HepG2 (cell line): ENCODE results near the gene CPNE4. TPM values are rescaled to one million over a fixed set of nuclear protein-coding genes. Genes with fewer than 3 reads are reported as not detected.

ENCODE experiments used
- ATAC-seq: fragments of 200-7000 bp; cut with Tn5 transposase; 3 replicates; pipeline ENCODE4 v1.9.1; 2020; ENCODE audit warnings: mild to moderate bottlenecking, moderate library complexity
- BruUV-seq: library from RNA; stranded (reverse); fragments of 400-500 nt; replicated peaks from 2 replicates; lab custom pipeline; 2021; lab: Mats Ljungman, UMichigan
- CTCF ChIA-PET: fragments of 300-600 bp; formaldehyde crosslinking; extraction: SDS; loops from one replicate; lab custom pipeline; 2021; ENCODE audit warnings: low total read pairs, inconsistent platforms, low intra/inter-chr PET ratio; lab: Yijun Ruan, JAX
- POLR2A ChIA-PET: fragments of 350-600 bp; sonication (Branson Sonifier 250); formaldehyde crosslinking; loops from one replicate; lab custom pipeline; 2020; ENCODE audit warnings: antibody characterized with exemption, inconsistent platforms; lab: Yijun Ruan, JAX
- DNase-seq: peaks from one replicate; pipeline ENCODE4 v3.0.0-alpha.2; 2015; ENCODE audit warnings: low spot score
- FAIRE-seq: peaks from 3 replicates; lab custom pipeline; 2011; peaks lifted over from hg19 to GRCh38; lab: Jason Lieb, UNC
- H2AFZ ChIP-seq: one replicate; pipeline ENCODE4 v1.6.1; 2011; ENCODE audit warnings: low read length, inconsistent platforms
- H3K27ac ChIP-seq: fragments of 300-600 bp; 3 replicates; pipeline ENCODE4 v1.8.0; 2011; ENCODE audit warnings: mixed run types, mild to moderate bottlenecking, mixed read lengths, low read length, inconsistent platforms; ENCODE audit not compliant: insufficient read depth; ENCODE audit errors: extremely low read length
- H3K27me3 ChIP-seq, 2 experiments: fragments of 200-600 bp in 1 of 2; 2 replicates in 1 of 2; 3 replicates in 1 of 2; pipeline versions ENCODE4 v1.6.0 to v1.8.0; 2011; ENCODE audit warnings: low read length in 2 of 2, mild to moderate bottlenecking in 2 of 2, moderate library complexity in 2 of 2, inconsistent platforms in 1 of 2; ENCODE audit not compliant: insufficient read depth in 2 of 2, control insufficient read depth in 1 of 2
- H3K36me3 ChIP-seq, 2 experiments: fragments of 200-600 bp in 1 of 2; replicated peaks in 1 of 2; 2 replicates in 1 of 2; 3 replicates in 1 of 2; pipeline versions ENCODE4 v1.5.1 to v1.8.0; 2011; ENCODE audit warnings: low read length in 2 of 2, inconsistent platforms in 1 of 2; ENCODE audit not compliant: insufficient read depth in 2 of 2, control insufficient read depth in 1 of 2
- H3K4me1 ChIP-seq: 2 replicates; pipeline ENCODE4 v1.5.1; 2012; ENCODE audit warnings: low read length, inconsistent platforms; ENCODE audit not compliant: insufficient read depth
- H3K4me2 ChIP-seq: 2 replicates; pipeline ENCODE4 v1.6.0; 2011; ENCODE audit warnings: low read depth, low read length, inconsistent platforms
- H3K4me3 ChIP-seq, 3 experiments: fragments of 200-600 bp in 1 of 3; sonication (generic), shearing (Covaris generic) in 1 of 3; replicated peaks in 1 of 3; 2 replicates each; pipeline ENCODE4 v1.5.1; 2011 to 2016; ENCODE audit warnings: low read length in 3 of 3, inconsistent platforms in 2 of 3, low read depth in 2 of 3, mild to moderate bottlenecking in 2 of 3, control low read depth in 1 of 3, mixed read lengths in 1 of 3; ENCODE audit not compliant: insufficient read depth in 1 of 3
- H3K79me2 ChIP-seq: one replicate; pipeline ENCODE4 v1.6.1; 2011; ENCODE audit warnings: low read length, inconsistent platforms; ENCODE audit not compliant: insufficient read depth
- H3K9ac ChIP-seq: 2 replicates; pipeline ENCODE4 v1.6.0; 2011; ENCODE audit warnings: mild to moderate bottlenecking, low read depth, low read length, inconsistent platforms; ENCODE audit not compliant: insufficient read depth
- H3K9me3 ChIP-seq: 2 replicates; pipeline ENCODE4 v1.5.1; 2012; ENCODE audit warnings: mild to moderate bottlenecking, low read length
- H4K20me1 ChIP-seq: 2 replicates; pipeline ENCODE4 v1.6.0; 2011; ENCODE audit warnings: inconsistent platforms, mild to moderate bottlenecking, low read length, moderate library complexity; ENCODE audit not compliant: insufficient read depth
- AKAP8 ChIP-seq: sonication (generic); formaldehyde crosslinking; IDR thresholded peaks from 2 replicates; pipeline ENCODE4 v1.5.1; 2020; ENCODE audit warnings: mild to moderate bottlenecking, missing genetic modification reagents
- ELF3 ChIP-seq: IDR thresholded peaks from 2 replicates; pipeline ENCODE4 v1.6.1; 2016; ENCODE audit warnings: missing genetic modification reagents, missing compliant biosample characterization
- HOXA7 ChIP-seq: sonication (generic); formaldehyde crosslinking; IDR thresholded peaks from 2 replicates; pipeline ENCODE4 v1.8.1; 2022; ENCODE audit warnings: mild to moderate bottlenecking, missing genetic modification reagents, moderate library complexity
- SALL1 ChIP-seq: sonication (generic); formaldehyde crosslinking; IDR thresholded peaks from 2 replicates; pipeline ENCODE4 v1.8.0; 2022; ENCODE audit warnings: mild to moderate bottlenecking, missing genetic modification reagents
- SMC3 ChIP-seq: IDR thresholded peaks from 2 replicates; pipeline ENCODE4 v1.6.1; 2011; ENCODE audit warnings: low read length, improper control_type of control experiment
- TARDBP ChIP-seq: sonication (generic); formaldehyde crosslinking; IDR thresholded peaks from 2 replicates; pipeline ENCODE4 v1.8.0; 2022; ENCODE audit warnings: mild to moderate bottlenecking, missing genetic modification reagents
- ZFY ChIP-seq: sonication (generic); formaldehyde crosslinking; IDR thresholded peaks from 2 replicates; pipeline ENCODE4 v1.4.0; 2020; ENCODE audit warnings: missing genetic modification reagents
- ZNF431 ChIP-seq: sonication (generic); formaldehyde crosslinking; IDR thresholded peaks from 2 replicates; pipeline ENCODE4 v1.9.0; 2022; ENCODE audit warnings: missing genetic modification reagents, low read depth, mild to moderate bottlenecking, borderline replicate concordance
- ZNF441 ChIP-seq: sonication (generic); formaldehyde crosslinking; IDR thresholded peaks from 2 replicates; pipeline ENCODE4 v1.7.0; 2021; ENCODE audit warnings: missing genetic modification reagents, borderline replicate concordance
- ZNF598 ChIP-seq: sonication (generic); formaldehyde crosslinking; IDR thresholded peaks from 2 replicates; pipeline ENCODE4 v1.5.1; 2020; ENCODE audit warnings: mild to moderate bottlenecking, missing genetic modification reagents, borderline replicate concordance
- ZNF674 ChIP-seq: sonication (generic); formaldehyde crosslinking; IDR thresholded peaks from 2 replicates; pipeline ENCODE4 v1.5.0; 2020; ENCODE audit warnings: low read depth, mild to moderate bottlenecking, missing genetic modification reagents
- ZNF713 ChIP-seq: sonication (generic); formaldehyde crosslinking; IDR thresholded peaks from 2 replicates; pipeline ENCODE4 v1.4.0; 2020; ENCODE audit warnings: mild to moderate bottlenecking, missing genetic modification reagents
- ZNF780A ChIP-seq: sonication (generic); formaldehyde crosslinking; IDR thresholded peaks from 2 replicates; pipeline ENCODE4 v1.8.0; 2022; ENCODE audit warnings: mild to moderate bottlenecking, missing genetic modification reagents, moderate library complexity
- ZNF792 ChIP-seq: IDR thresholded peaks from 2 replicates; pipeline ENCODE4 v1.6.1; 2016
- ZNF879 ChIP-seq: sonication (generic); formaldehyde crosslinking; IDR thresholded peaks from 2 replicates; pipeline ENCODE4 v1.8.1; 2023; ENCODE audit warnings: missing genetic modification reagents
- WGBS: methylation state at CpG from one replicate; pipeline ENCODE4 v1.1.6; 2017; ENCODE audit warnings: low lambda C conversion rate; 5-methylcytosine and 5-hydroxymethylcytosine counted together
- in situ Hi-C: cut with HindIII; loops from 2 replicates; pipeline ENCODE4 v1.10.0; 2017; ENCODE audit warnings: low pct_unique_long_range_greater_than_20kb; ENCODE audit not compliant: extremely low pct_ligation_motif_present
- intact Hi-C: fragments of 100-400 bp; cut with micrococcal nuclease; formaldehyde crosslinking; loops from one replicate; pipeline ENCODE4 v1.10.0; 2022; ENCODE audit not compliant: unreplicated experiment
- polyA plus RNA-seq, 8 experiments: library from polyadenylated mRNA; depleted of rRNA in 3 of 8; stranded (reverse) in 7 of 8; unstranded in 1 of 8; fragments of >200 nt; fragmentation: Illumina TruSeq in 4 of 8; extraction: Trizol in 4 of 8; gene quantifications; 2 replicates each; pipeline versions ENCODE4 v1.2.1 to v1.2.3, GENCODE V29; 2011 to 2016; ENCODE audit warnings: low read depth in 4 of 8, missing spikeins in 1 of 8, mixed read lengths in 1 of 8; ENCODE audit not compliant: insufficient read depth in 1 of 8
- total RNA-seq, 5 experiments: library from RNA; depleted of rRNA; stranded (reverse); fragments of >200 nt; fragmentation: Illumina TruSeq; extraction: Trizol; gene quantifications; 2 replicates each; pipeline ENCODE4 v1.2.3, GENCODE V29; 2016; ENCODE audit warnings: low read depth in 1 of 5
- TF ChIP-seq, protein P1 (sequence below): sonication (generic); formaldehyde crosslinking; IDR thresholded peaks from 2 replicates; pipeline ENCODE4 v1.8.1; 2023; ENCODE audit warnings: mild to moderate bottlenecking, missing genetic modification reagents

Gene CPNE4
- total and polyA plus RNA-seq, 2 of the 13 experiments (the other 11 are each of a cell fraction or from before 2014, with no cell fraction given): not detected

DNA sequence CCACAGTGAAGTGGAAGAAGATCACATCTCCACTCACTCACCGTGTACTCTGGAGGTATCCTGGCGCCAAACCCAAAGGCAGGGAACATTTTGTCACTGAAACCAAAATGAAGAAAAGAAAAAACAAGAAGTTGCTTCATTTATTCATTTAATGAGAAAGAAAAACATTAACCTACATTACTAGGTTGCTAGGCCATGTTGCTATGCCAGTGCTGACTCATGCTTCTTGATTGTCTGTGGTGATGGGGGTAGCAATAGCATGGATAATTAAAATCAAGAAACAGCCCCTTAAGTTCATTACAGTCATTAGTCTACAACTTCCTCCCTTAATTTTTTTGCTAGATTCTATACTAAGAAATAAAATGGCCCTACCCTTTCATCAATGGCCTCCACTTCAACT lies 479.4 kb downstream of the CPNE4 start:
- no peak overlapping the region for H3K27ac ChIP-seq
- intact Hi-C loops: no loop called here
- 0 out of 5 replicates have a peak, but pooled peaks cover 0 to 3% of the 10 kb centered on the region in 2 experiments for H3K27me3 ChIP-seq
- BruUV-seq: no TSS peak
- in situ Hi-C loops: no loop called here
- ChIA-PET CTCF (no interaction called here), POLR2A (no interaction called here)
- FAIRE-seq (no peak), ATAC-seq (no peak), DNase-seq (no peak)
- H3K9ac ChIP-seq: no peak overlapping the region
- 0% methylated on average over 2 of the region's 2 CpGs for WGBS
- H3K4me3 ChIP-seq: no peak overlapping the region
- H3K4me2 ChIP-seq: no peak overlapping the region
- no peaks in the 10 kb centered on the region for H3K79me2 ChIP-seq
- no peak overlapping the region for H2AFZ ChIP-seq
- no peaks in the 10 kb centered on the region for H4K20me1 ChIP-seq
- no peaks in the 10 kb centered on the region for H3K9me3 ChIP-seq
- no peak for TF ChIP-seq ZNF879 (CRISPR knock-in tag)
- TF ChIP-seq ZNF598 (CRISPR knock-in tag): no peak
- no peaks in the 10 kb centered on the region for H3K4me1 ChIP-seq
- no peaks in the 10 kb centered on the region for H3K36me3 ChIP-seq

DNA sequence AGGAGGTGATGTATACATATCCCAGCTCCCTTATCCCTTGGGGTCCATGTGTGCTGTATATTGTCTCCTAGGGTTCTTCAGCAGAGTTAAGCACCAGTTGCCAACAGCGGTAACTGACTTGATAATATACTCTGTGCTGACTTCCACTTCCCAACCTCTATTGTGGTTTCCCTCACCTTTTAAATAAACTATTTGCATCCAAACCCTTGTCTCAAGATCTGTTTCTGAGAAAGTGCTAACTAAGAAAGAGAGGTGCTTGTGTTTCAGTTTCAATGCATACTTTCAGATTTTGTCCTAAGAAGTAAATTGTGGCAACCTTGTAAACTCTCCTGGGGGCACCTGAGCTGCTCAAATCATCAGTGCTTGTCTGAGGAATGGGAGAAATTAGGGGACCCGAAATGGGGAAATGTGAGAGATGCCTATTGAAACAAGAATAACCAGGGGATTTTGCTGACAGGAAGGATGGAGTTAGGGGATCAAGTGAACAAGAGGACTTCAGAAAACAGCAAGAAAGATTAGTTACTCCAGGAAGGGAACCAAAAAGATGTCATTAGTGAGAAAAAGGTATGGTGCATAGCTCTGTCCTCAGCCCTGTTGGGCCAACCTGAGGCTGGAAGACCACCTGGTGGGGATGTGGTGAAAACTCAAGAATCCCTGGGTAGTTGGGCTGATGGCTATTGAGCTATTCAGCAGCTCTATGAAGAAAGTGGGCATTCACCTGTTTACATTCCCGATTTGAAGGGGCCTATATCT lies 481.1 kb downstream of the CPNE4 start:
- intact Hi-C loops (no loop called here), in situ Hi-C loops (no loop called here)
- Histone ChIP-seq H3K79me2 (no peaks in the 10 kb centered on the region), H3K4me2 (no peak overlapping the region), H3K4me3 (no peak overlapping the region), H3K9ac (no peak overlapping the region), H3K27ac (no peak overlapping the region), H3K36me3 (no peaks in the 10 kb centered on the region), H3K4me1 (no peaks in the 10 kb centered on the region), H3K27me3 (0 out of 5 replicates have a peak, but pooled peaks cover 0 to 3% of the 10 kb centered on the region in 2 experiments), H4K20me1 (no peaks in the 10 kb centered on the region), H3K9me3 (no peaks in the 10 kb centered on the region), H2AFZ (no peak overlapping the region)
- ATAC-seq (no peak), FAIRE-seq (no peak), DNase-seq (no peak)
- ChIA-PET CTCF (no interaction called here), POLR2A (no interaction called here)
- WGBS: 14% methylated on average over 3 of the region's 3 CpGs
- TF ChIP-seq ZNF441 (CRISPR knock-in tag) (no peak), ELF3 (CRISPR knock-in tag) (no peak), AKAP8 (CRISPR knock-in tag) (no peak), ZFY (CRISPR knock-in tag) (no peak), ZNF674 (no peak), TARDBP (CRISPR knock-in tag) (no peak), SALL1 (CRISPR knock-in tag) (no peak), ZNF780A (no peak), HOXA7 (no peak), ZNF431 (CRISPR knock-in tag) (no peak), ZNF792 (CRISPR knock-in tag) (no peak), SMC3 (no peak), ZNF713 (CRISPR knock-in tag) (no peak)
- TF ChIP-seq, protein P1, sequence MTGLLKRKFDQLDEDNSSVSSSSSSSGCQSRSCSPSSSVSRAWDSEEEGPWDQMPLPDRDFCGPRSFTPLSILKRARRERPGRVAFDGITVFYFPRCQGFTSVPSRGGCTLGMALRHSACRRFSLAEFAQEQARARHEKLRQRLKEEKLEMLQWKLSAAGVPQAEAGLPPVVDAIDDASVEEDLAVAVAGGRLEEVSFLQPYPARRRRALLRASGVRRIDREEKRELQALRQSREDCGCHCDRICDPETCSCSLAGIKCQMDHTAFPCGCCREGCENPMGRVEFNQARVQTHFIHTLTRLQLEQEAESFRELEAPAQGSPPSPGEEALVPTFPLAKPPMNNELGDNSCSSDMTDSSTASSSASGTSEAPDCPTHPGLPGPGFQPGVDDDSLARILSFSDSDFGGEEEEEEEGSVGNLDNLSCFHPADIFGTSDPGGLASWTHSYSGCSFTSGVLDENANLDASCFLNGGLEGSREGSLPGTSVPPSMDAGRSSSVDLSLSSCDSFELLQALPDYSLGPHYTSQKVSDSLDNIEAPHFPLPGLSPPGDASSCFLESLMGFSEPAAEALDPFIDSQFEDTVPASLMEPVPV: no peak
- BruUV-seq: no TSS peak
